ENCODE measurements around the gene UBE2D1. TPM values are rescaled to one million over a fixed set of nuclear protein-coding genes. Genes with fewer than 3 reads are reported as not detected.

Gene UBE2D1
- total RNA-seq, 1 donor from 2014 or later, result 22.2 TPM

DNA sequence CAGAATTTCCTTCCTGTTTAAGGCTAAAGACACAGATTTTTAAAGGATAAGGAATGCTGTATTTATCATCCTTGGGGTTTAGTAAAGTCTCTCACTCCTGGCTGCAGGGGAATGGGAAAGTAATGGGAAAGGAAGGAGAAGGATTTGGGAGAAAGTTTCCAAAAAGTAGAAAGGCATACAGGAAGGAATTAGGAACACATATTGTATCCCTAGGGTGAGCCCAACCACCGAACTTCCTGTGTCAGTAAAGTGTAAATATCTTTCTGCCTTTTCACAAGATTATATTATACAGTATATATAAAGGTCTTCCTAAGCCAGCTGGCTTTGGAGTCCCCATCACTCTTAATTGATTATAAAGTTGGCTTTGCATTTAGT lies 12.0 kb upstream of the UBE2D1 start:
- no peak overlapping the region for H3K4me3 Mint-ChIP-seq (ENCODE audit: unreplicated experiment)
- no peaks in the 10 kb centered on the region for H3K36me3 Mint-ChIP-seq (ENCODE audit: low read depth, unreplicated experiment)
- H3K27me3 Mint-ChIP-seq (ENCODE audit: unreplicated experiment), result peaks cover 4% of the 10 kb centered on the region
- TF ChIP-seq, protein P1, sequence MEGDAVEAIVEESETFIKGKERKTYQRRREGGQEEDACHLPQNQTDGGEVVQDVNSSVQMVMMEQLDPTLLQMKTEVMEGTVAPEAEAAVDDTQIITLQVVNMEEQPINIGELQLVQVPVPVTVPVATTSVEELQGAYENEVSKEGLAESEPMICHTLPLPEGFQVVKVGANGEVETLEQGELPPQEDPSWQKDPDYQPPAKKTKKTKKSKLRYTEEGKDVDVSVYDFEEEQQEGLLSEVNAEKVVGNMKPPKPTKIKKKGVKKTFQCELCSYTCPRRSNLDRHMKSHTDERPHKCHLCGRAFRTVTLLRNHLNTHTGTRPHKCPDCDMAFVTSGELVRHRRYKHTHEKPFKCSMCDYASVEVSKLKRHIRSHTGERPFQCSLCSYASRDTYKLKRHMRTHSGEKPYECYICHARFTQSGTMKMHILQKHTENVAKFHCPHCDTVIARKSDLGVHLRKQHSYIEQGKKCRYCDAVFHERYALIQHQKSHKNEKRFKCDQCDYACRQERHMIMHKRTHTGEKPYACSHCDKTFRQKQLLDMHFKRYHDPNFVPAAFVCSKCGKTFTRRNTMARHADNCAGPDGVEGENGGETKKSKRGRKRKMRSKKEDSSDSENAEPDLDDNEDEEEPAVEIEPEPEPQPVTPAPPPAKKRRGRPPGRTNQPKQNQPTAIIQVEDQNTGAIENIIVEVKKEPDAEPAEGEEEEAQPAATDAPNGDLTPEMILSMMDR (IDR thresholded peaks at IDR 0.05; ENCODE audit: unreplicated experiment), result no peak
- no peaks in the 10 kb centered on the region for H3K9me3 Mint-ChIP-seq (ENCODE audit: unreplicated experiment)
- H3K4me1 Mint-ChIP-seq (ENCODE audit: unreplicated experiment), result peaks cover 6% of the 10 kb centered on the region
- no peak for DNase-seq (ENCODE audit: low spot score)
- H3K27ac Mint-ChIP-seq (ENCODE audit: unreplicated experiment), result no peak overlapping the region

DNA sequence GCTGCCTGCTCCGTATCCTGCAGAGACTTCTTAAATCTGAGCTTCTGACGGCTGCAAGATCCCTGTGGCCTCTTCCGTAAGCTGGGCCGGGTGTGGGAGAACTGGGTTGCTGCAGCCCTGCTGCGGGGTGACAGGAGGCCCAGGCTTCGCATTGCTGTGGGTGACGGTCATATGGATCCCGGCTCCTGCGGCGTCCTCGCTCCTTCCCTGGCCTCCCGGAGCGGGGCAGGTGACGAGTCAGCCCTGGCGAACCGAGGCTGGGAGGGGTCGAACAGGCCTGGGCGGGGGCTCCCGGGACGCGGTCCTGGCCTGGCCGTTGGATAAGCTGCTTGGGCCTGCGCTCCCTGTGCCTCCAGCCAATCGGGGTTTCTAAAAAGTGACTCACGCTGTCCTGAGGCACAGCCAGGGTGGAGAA lies 7.8 kb upstream of the UBE2D1 start:
- no peaks in the 10 kb centered on the region for H3K9me3 Mint-ChIP-seq (ENCODE audit: unreplicated experiment)
- DNase-seq (ENCODE audit: low spot score), result no peak
- H3K27me3 Mint-ChIP-seq (ENCODE audit: unreplicated experiment), result peaks cover 4% of the 10 kb centered on the region
- no peaks in the 10 kb centered on the region for H3K36me3 Mint-ChIP-seq (ENCODE audit: low read depth, unreplicated experiment)
- no peak overlapping the region for H3K27ac Mint-ChIP-seq (ENCODE audit: unreplicated experiment)
- H3K4me3 Mint-ChIP-seq (ENCODE audit: unreplicated experiment), result no peak overlapping the region
- H3K4me1 Mint-ChIP-seq (ENCODE audit: unreplicated experiment), result peaks cover 6% of the 10 kb centered on the region
- TF ChIP-seq, protein P1 (IDR thresholded peaks at IDR 0.05; ENCODE audit: unreplicated experiment), result no peak

DNA sequence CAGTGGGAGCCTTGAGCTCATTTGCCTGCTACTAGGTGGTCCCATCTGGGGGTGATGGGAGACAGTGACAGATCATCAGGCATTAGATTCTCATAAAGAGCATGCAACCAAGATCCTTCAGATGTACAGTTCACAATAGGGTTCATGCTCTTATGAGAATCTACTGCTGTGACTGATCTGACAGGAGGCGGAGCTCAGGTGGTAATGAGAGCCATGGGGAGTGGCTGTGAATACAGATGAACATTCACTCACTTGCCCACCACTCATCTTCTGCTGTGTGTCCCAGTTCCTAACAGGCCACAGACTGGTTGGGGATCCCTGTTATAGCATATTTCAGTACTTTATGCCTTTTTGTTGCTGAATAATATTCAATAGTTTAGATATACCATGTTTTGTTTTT lies 6.6 kb upstream of the UBE2D1 start:
- Mint-ChIP-seq H3K9me3 (ENCODE audit: unreplicated experiment) (no peaks in the 10 kb centered on the region), H3K27me3 (ENCODE audit: unreplicated experiment) (peaks cover 4% of the 10 kb centered on the region), H3K4me1 (ENCODE audit: unreplicated experiment) (no peaks in the 10 kb centered on the region), H3K4me3 (ENCODE audit: unreplicated experiment) (no peak overlapping the region), H3K27ac (ENCODE audit: unreplicated experiment) (no peak overlapping the region), H3K36me3 (ENCODE audit: low read depth, unreplicated experiment) (no peaks in the 10 kb centered on the region)
- TF ChIP-seq, protein P1 (IDR thresholded peaks at IDR 0.05; ENCODE audit: unreplicated experiment), result no peak
- DNase-seq (ENCODE audit: low spot score), result no peak

DNA sequence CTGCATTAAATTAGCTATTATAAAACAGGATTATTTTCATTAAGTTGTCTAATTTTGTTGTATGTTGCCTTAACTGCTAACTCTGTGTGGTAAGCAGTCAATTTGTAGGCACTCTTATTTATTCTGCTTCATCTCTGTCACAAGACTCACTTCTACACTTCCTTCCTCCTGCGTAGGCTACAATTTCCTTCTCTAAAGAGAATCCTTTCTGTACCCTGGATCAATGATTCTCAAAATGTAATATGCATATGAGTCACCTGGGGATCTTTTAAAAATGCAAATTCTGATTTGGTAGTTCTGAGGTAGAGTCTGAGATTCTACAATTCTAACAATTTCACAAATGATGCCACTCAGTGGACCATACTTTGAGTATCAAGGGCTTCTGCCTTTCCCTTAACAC lies 4.4 kb upstream of the UBE2D1 start:
- Mint-ChIP-seq H3K4me3 (ENCODE audit: unreplicated experiment) (no peak overlapping the region), H3K36me3 (ENCODE audit: low read depth, unreplicated experiment) (no peaks in the 10 kb centered on the region), H3K27me3 (ENCODE audit: unreplicated experiment) (peaks cover 4% of the 10 kb centered on the region), H3K4me1 (ENCODE audit: unreplicated experiment) (peaks cover 4% of the 10 kb centered on the region), H3K27ac (ENCODE audit: unreplicated experiment) (no peak overlapping the region), H3K9me3 (ENCODE audit: unreplicated experiment) (no peaks in the 10 kb centered on the region)
- TF ChIP-seq, protein P1 (IDR thresholded peaks at IDR 0.05; ENCODE audit: unreplicated experiment), result no peak
- DNase-seq (ENCODE audit: low spot score), result no peak

DNA sequence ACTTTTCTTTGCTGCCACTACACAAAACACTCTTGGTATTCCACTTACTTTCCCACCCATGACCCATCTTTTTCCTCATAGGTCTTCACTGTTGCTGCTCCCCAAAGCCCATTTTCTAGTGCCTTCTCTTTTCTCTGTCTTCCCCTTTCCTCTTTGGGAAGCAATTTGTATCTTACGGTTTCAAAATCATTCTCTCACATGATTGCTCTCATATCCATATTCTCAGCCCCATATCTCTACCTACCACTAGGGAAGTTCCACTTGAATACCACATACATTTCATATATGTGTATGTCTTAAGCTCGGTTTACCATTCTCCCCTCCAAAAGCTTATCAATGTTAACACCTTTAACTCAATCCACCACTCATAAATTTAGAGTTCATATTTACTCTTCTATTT lies 3.2 kb upstream of the UBE2D1 start:
- Mint-ChIP-seq H3K4me3 (ENCODE audit: unreplicated experiment) (no peak overlapping the region), H3K27me3 (ENCODE audit: unreplicated experiment) (peaks cover 5% of the 10 kb centered on the region), H3K27ac (ENCODE audit: unreplicated experiment) (no peak overlapping the region), H3K4me1 (ENCODE audit: unreplicated experiment) (peaks cover 12% of the 10 kb centered on the region), H3K9me3 (ENCODE audit: unreplicated experiment) (no peaks in the 10 kb centered on the region), H3K36me3 (ENCODE audit: low read depth, unreplicated experiment) (peaks cover 6% of the 10 kb centered on the region)
- TF ChIP-seq, protein P1 (IDR thresholded peaks at IDR 0.05; ENCODE audit: unreplicated experiment), result no peak
- no peak for DNase-seq (ENCODE audit: low spot score)
